ENCODE measurements around the gene EPHA4.

The EPHA4 gene

GRCh38 chr2:221529177-221529942 lies 42.7 kb downstream of the EPHA4 start:
- no peak for DNase-seq (ENCODE audit: low spot score)
- no peak for TF ChIP-seq CTCF (IDR thresholded peaks at IDR 0.05; ENCODE audit: borderline replicate concordance, control extremely low read depth, extremely low read depth, insufficient read depth, missing control alignments)
- in situ Hi-C loops (cut with MboI; ENCODE audit: low sequenced_read_pairs, unreplicated experiment): no loop called here

DNA sequence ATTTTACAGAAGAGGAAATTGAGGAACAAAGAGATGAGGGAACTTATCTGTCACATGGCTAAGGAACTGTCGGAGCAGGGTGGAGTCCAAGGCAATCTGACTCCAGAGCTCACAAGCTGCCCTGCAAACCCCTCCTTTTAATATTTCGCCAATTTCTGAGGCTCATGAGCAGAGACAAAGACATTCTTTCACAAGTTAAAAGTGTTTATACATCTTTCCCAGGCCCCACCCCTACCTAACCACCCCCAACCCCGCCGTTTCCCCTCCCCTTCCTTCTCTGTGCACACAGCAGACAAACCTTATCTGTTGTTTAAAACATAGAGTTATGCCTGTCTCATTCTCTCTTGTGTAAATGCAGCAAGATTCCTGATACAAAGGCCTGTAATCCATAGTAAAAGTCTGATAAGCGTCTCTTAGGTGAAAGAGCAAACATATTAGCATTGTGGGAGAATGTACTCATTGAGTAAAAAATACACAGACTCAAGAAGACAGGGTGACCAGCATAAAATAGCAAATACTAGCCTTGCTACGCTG lies 44.3 kb downstream of the EPHA4 start:
- no peak for DNase-seq (ENCODE audit: low spot score)
- TF ChIP-seq CTCF (IDR thresholded peaks at IDR 0.05; ENCODE audit: borderline replicate concordance, control extremely low read depth, extremely low read depth, insufficient read depth, missing control alignments): no peak
- in situ Hi-C loops (cut with MboI; ENCODE audit: low sequenced_read_pairs, unreplicated experiment): no loop called here

GRCh38 chr2:221524158-221524557 lies 47.9 kb downstream of the EPHA4 start:
- in situ Hi-C loops (cut with MboI; ENCODE audit: low sequenced_read_pairs, unreplicated experiment): no loop called here
- TF ChIP-seq CTCF (IDR thresholded peaks at IDR 0.05; ENCODE audit: borderline replicate concordance, control extremely low read depth, extremely low read depth, insufficient read depth, missing control alignments): no peak
- DNase-seq (ENCODE audit: low spot score): no peak

- TF ChIP-seq CTCF (IDR thresholded peaks at IDR 0.05; ENCODE audit: borderline replicate concordance, control extremely low read depth, extremely low read depth, insufficient read depth, missing control alignments): no peak
- in situ Hi-C loops (cut with MboI; ENCODE audit: low sequenced_read_pairs, unreplicated experiment): no loop called here
- DNase-seq (ENCODE audit: low spot score): no peak
Measured at GRCh38 chr2:221521233-221521845, 50.8 kb downstream of the EPHA4 start.

GRCh38 chr2:221518935-221519625 lies 53.0 kb downstream of the EPHA4 start:
- in situ Hi-C loops (cut with MboI; ENCODE audit: low sequenced_read_pairs, unreplicated experiment): no loop called here
- no peak for TF ChIP-seq CTCF (IDR thresholded peaks at IDR 0.05; ENCODE audit: borderline replicate concordance, control extremely low read depth, extremely low read depth, insufficient read depth, missing control alignments)
- no peak for DNase-seq (ENCODE audit: low spot score)

DNA sequence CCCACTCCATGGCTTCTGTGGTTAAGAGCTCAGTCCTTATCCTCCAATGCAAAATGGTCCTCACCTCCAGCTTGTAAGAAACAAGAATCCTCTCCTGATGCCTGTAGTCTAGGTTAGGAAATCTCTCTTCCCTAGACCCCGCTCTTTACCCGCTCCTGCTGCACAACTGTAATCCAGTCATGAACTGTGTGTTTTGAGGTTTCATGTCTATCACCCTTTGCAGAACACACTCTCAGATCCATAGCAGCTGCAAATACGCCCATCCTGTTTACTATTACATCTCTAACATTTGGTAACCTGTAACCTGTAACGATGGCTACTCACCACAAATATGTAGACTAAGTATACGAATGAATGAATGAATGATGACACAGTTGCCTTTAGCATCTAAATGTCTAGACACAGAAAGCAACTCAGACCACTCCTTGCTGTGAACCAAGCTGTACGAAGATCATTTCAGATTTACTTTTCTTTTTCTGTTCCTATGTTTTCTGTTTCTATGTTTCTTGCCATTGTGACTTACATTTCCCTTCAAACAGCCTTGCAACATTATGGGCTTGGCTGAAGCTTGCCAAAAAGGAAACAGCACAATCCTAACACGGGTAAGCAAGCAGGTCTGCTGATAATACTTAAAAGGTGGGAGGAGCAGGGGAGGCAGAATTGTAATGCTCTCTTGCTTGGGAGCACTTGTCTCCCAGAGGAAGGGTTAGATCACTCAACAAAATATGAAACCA lies 53.7 kb downstream of the EPHA4 start:
- TF ChIP-seq CTCF (IDR thresholded peaks at IDR 0.05; ENCODE audit: borderline replicate concordance, control extremely low read depth, extremely low read depth, insufficient read depth, missing control alignments): no peak
- no peak for DNase-seq (ENCODE audit: low spot score)
- in situ Hi-C loops (cut with MboI; ENCODE audit: low sequenced_read_pairs, unreplicated experiment): no loop called here
